ENCODE data around the gene RNF223. TPM values are rescaled to one million over a fixed set of nuclear protein-coding genes. Genes with fewer than 3 reads are reported as not detected.

The RNF223 gene
- total and polyA plus RNA-seq, 7 experiments from 2014 or later, result 0.32 TPM; not detected in 6

DNA sequence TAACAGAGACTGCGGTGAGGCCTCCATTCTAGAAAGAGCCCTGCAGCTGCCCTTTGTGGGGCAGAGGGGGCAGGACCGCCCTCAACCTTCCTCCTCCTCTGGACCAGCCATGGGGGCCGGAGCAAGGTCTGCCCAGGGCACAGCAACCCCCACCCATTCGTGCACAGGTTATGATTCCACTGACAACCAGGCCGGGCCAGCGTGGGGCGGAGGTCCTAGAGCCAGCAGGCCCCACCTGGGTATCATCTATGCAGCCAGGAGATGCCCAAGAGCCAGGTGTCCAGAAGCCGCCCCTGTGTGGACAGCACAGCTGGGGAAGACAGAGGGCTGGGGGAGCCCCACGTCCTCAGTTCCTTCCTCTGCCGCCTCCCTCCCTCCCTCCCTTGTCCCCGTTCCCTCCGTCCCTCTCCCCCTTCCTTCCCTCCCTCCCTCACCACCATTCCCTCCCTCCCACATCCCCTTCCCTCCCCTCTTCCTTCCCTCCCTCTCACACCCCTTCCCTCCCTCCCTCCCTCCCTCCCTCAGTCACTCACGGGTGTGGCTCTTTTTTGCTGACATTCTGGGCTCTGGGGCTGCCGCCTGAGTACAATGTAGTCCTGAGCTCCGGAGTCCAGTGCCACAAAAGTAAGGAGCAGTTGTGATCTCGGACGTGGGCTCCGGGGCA is 12.3 kb downstream of the RNF223 start:
- Histone ChIP-seq H3K4me1 (ENCODE audit: control insufficient read depth in 2 of 2, insufficient read depth in 2 of 2, low read length in 2 of 2) (peaks cover 4 to 22% of the 10 kb centered on the region in 2 donors), H3K4me3 (ENCODE audit: low read length) (no peak overlapping the region), H3K36me3 (ENCODE audit: control insufficient read depth in 2 of 3, insufficient read depth in 3 of 3, low read length in 3 of 3) (no peaks in the 10 kb centered on the region), H3K27me3 (ENCODE audit: control insufficient read depth in 2 of 2, insufficient read depth in 2 of 2, low read length in 2 of 2) (peaks cover 3 to 16% of the 10 kb centered on the region in 2 donors), H3K27ac (ENCODE audit: low read depth, low read length) (no peak overlapping the region), H3K9me3 (ENCODE audit: control insufficient read depth in 2 of 3, low read length in 3 of 3) (no peaks in the 10 kb centered on the region)
- no peaks in the 10 kb centered on the region for H3K36me3 Mint-ChIP-seq
- CTCF ChIA-PET, result interaction anchor here (0.6 to 4.8 kb wide), 3 partner anchors 29 to 81 kb away, joined by 3 to 38 read pairs (median 16); partner anchors contain the start of gene PERM1
- peaks cover 7 to 33% (median 13%) of the 10 kb centered on the region in 5 donors for H3K27me3 Mint-ChIP-seq
- peaks cover 0 to 26% (median 6%) of the 10 kb centered on the region in 7 donors for H3K4me1 Mint-ChIP-seq
- H3K4me3 Mint-ChIP-seq, result peak overlapping the region in 1 of 10 donors; percentile 64
- DNase-seq (no peak), ATAC-seq (no peak)
- no peaks in the 10 kb centered on the region for H3K9me3 Mint-ChIP-seq
- peak overlapping the region in 1 of 9 donors; percentile 54 for H3K27ac Mint-ChIP-seq
- intact Hi-C loops (cut with micrococcal nuclease), result no loop called here
- POLR2A ChIA-PET, result no interaction called here

DNA sequence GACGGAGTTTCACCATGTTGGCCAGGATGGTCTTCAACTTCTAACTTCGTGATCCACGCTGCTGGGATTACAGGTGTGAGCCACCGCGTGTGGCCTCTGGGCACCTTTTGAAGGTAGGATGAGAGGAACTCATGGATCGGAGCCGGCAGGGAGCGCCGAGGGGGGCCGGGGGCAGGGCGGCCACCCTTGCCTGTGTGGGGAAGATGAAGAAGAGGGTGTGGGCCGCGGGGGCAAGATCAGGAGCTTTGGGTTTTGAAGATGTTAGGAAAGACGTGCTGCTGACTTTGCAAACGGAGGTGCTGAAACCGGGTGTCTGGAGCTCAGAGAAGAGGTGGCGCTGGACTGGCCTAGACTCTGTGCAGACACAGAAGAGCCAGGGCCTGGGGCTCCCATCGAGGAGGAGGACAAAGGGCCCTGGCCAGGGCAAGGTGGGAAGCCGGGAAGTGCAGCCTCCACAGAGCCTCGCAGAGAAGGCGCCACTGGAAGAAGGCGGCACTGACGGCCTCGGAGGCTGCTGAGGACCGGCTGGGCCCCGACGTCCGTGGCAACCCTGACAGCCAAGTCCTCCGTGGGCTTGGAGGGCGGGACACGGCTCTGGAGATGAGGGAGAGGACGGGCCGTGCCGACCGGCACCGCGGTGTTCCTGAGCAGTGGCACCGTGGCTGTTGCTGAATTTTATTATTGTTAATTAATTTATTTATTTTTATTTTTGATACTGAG is 13.7 kb downstream of the RNF223 start:
- Mint-ChIP-seq H3K9me3 (no peaks in the 10 kb centered on the region), H3K4me3 (peak overlapping the region in 8 of 10 donors; percentile 29 to 81 (median 52)), H3K4me1 (peaks cover 0 to 21% (median 6%) of the 10 kb centered on the region in 7 donors), H3K36me3 (no peaks in the 10 kb centered on the region), H3K27ac (peak overlapping the region in 1 of 9 donors; percentile 38), H3K27me3 (peaks cover 7 to 35% (median 13%) of the 10 kb centered on the region in 5 donors)
- H3K27ac ChIP-seq (ENCODE audit: low read depth, low read length), result no peak overlapping the region
- CTCF ChIA-PET, result no interaction called here
- POLR2A ChIA-PET, result no interaction called here
- ATAC-seq (no peak), DNase-seq (no peak)
- H3K36me3 ChIP-seq (ENCODE audit: control insufficient read depth in 2 of 3, insufficient read depth in 3 of 3, low read length in 3 of 3), result no peaks in the 10 kb centered on the region
- H3K4me1 ChIP-seq (ENCODE audit: control insufficient read depth in 2 of 2, insufficient read depth in 2 of 2, low read length in 2 of 2), result peaks cover 4 to 22% of the 10 kb centered on the region in 2 donors
- intact Hi-C loops (cut with micrococcal nuclease), result no loop called here
- no peaks in the 10 kb centered on the region for H3K9me3 ChIP-seq (ENCODE audit: control insufficient read depth in 2 of 3, low read length in 3 of 3)
- no peak overlapping the region for H3K4me3 ChIP-seq (ENCODE audit: low read length)
- peaks cover 3 to 16% of the 10 kb centered on the region in 2 donors for H3K27me3 ChIP-seq (ENCODE audit: control insufficient read depth in 2 of 2, insufficient read depth in 2 of 2, low read length in 2 of 2)

DNA sequence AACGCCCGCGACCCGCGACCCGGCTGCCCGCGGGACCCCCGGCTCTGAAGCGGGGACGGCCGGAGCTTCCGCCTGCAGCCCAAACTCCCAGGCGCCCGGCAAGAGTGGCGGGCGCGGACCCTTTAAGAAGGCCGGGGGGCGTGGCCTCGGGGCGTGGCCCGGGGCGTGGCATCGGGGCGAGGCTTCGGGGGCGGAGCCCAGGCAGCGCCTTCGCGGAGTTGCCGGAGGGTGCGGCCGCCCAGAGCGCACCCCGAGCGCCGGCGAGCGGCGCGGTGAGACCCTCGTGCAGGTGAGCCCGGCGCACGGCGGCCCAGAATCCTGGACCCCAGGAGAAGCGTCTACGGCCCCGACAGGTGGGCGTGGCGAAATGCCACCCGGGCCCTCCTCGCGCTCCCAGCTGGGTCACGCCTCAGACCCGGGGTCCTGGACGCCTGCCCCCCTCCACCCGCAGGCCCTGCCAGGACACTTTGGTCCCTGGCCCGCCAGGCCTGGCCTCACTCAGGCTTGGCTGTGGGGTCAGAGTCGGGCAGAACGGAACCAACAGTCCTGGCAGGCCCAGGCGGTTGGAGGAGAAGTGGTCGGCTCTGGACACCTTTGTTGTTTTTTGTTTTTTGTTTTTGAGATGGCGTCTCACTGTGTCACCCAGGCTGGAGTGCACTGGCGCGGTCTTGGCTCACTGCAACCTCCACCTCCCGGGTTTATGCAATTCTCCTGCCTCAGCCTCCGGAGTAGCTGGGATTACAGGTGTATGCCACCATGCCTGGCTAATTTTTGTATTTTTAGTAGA is 14.4 kb downstream of the RNF223 start:
- CTCF ChIA-PET, result no interaction called here
- ATAC-seq (peak; percentile 92), DNase-seq (peak; percentile 80 to 94 (median 87))
- Histone ChIP-seq H3K27me3 (ENCODE audit: control insufficient read depth in 2 of 2, insufficient read depth in 2 of 2, low read length in 2 of 2) (peaks cover 3 to 16% of the 10 kb centered on the region in 2 donors), H3K4me1 (ENCODE audit: control insufficient read depth in 2 of 2, insufficient read depth in 2 of 2, low read length in 2 of 2) (peaks cover 4 to 22% of the 10 kb centered on the region in 2 donors), H3K9me3 (ENCODE audit: control insufficient read depth in 2 of 3, low read length in 3 of 3) (no peaks in the 10 kb centered on the region), H3K27ac (ENCODE audit: low read depth, low read length) (no peak overlapping the region), H3K4me3 (ENCODE audit: low read length) (peak overlapping the region; percentile 43), H3K36me3 (ENCODE audit: control insufficient read depth in 2 of 3, insufficient read depth in 3 of 3, low read length in 3 of 3) (no peaks in the 10 kb centered on the region)
- Mint-ChIP-seq H3K27me3 (peaks cover 7 to 35% (median 13%) of the 10 kb centered on the region in 5 donors), H3K36me3 (no peaks in the 10 kb centered on the region), H3K4me1 (peaks cover 0 to 19% (median 5%) of the 10 kb centered on the region in 7 donors), H3K27ac (peak overlapping the region in 1 of 9 donors; percentile 38), H3K4me3 (peak overlapping the region in 8 of 10 donors; percentile 29 to 84 (median 52)), H3K9me3 (no peaks in the 10 kb centered on the region)
- POLR2A ChIA-PET, result no interaction called here
- intact Hi-C loops (cut with micrococcal nuclease), result loop anchor here (1.0 to 2.0 kb wide), 5 partner anchors 10 to 47 kb away; partner anchors contain the start of gene ISG15 (in 1 of the 2)

DNA sequence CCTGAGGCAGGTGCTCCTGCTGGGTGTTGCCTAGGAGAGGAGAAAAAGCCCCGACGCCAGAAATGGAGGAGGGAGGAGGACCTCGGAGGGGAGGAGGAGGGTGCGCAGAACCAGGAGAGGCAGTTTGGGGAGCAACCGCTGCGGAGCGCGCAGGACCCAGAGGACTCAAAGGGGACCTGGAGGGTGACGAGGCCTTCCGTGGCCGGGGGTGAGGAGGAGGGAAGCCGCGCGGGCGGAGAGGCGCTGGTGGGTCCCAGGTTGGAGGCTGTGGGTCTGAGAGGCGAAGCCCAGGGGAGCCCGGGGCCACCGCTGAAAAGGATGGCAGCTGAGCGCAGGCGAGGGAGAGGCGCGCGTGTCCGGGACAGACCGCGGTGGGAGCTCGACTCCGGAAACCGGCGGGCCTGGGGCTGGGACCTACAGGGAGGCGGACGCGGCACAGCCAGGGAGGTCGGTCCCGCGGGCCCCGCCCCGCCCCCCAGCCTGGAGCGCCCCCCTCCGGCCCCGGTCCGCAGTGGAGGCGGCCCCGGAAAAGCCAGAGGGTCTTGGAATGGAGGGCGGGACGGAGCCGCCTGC is 15.1 kb downstream of the RNF223 start:
- peaks cover 4 to 16% of the 10 kb centered on the region in 2 donors for H3K4me1 ChIP-seq (ENCODE audit: control insufficient read depth in 2 of 2, insufficient read depth in 2 of 2, low read length in 2 of 2)
- H3K4me3 ChIP-seq (ENCODE audit: low read length), result peak overlapping the region; percentile 43
- no peaks in the 10 kb centered on the region for H3K36me3 ChIP-seq (ENCODE audit: control insufficient read depth in 2 of 3, insufficient read depth in 3 of 3, low read length in 3 of 3)
- Mint-ChIP-seq H3K9me3 (no peaks in the 10 kb centered on the region), H3K27me3 (peaks cover 7 to 35% (median 13%) of the 10 kb centered on the region in 5 donors), H3K27ac (peak overlapping the region in 3 of 9 donors; percentile 31 to 56 (median 55)), H3K4me1 (peaks cover 0 to 19% (median 5%) of the 10 kb centered on the region in 7 donors), H3K36me3 (no peaks in the 10 kb centered on the region), H3K4me3 (peak overlapping the region; percentile 52 to 89 (median 73))
- DNase-seq (peak in 2 of 9 donors; percentile 36), ATAC-seq (peak; percentile 19)
- ChIA-PET CTCF (no interaction called here), POLR2A (no interaction called here)
- no peaks in the 10 kb centered on the region for H3K9me3 ChIP-seq (ENCODE audit: control insufficient read depth in 2 of 3, low read length in 3 of 3)
- intact Hi-C loops (cut with micrococcal nuclease), result loop anchor here (1.0 to 2.0 kb wide), 5 partner anchors 10 to 46 kb away; partner anchors contain the start of gene ISG15 (in 1 of the 2)
- H3K27ac ChIP-seq (ENCODE audit: low read depth, low read length), result no peak overlapping the region
- H3K27me3 ChIP-seq (ENCODE audit: control insufficient read depth in 2 of 2, insufficient read depth in 2 of 2, low read length in 2 of 2), result peaks cover 3 to 16% of the 10 kb centered on the region in 2 donors

DNA sequence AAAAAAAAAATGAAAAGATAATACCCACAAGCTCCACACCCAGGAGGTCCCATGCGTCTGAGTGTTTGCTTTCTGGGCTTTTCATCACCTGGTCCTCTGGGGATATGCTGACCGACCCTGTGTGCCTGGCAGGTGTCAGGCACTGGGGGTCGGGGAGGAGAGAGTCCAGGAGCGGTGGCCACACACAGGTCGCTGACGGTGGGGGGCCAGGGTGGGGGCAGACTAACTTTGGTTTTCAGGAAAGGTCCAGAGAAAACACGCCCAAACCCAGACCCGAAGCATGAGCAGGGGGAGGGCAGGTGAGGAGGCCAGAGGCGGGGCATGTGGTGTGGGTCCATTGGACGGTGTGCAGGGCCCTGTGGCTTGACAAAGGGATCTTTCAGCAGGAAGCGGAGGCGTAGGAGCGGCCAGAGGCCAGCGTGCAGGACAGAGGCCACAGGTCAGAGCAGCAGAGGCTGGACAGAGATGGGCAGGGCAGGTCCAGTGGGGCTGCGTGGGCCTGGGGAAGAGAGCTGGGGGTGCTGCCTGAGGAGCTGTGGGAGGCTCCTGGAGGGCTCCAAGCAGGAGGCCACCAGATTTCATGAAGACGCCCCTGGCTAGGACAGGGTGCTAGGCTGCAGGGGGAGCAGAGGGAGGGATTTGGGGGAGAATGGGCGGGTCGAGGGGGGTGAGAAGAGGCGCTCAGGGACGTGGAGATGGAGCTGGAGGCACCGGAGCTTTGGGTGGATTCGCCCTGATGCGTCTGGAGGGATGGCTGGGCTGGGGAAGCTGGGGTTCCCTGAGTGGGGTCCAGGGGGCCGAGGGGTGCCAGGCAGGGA is 15.8 kb downstream of the RNF223 start:
- H3K9me3 ChIP-seq (ENCODE audit: control insufficient read depth in 2 of 3, low read length in 3 of 3), result no peaks in the 10 kb centered on the region
- no peak overlapping the region for H3K27ac ChIP-seq (ENCODE audit: low read depth, low read length)
- CTCF ChIA-PET, result no interaction called here
- peaks cover 4 to 10% of the 10 kb centered on the region in 2 donors for H3K4me1 ChIP-seq (ENCODE audit: control insufficient read depth in 2 of 2, insufficient read depth in 2 of 2, low read length in 2 of 2)
- POLR2A ChIA-PET, result no interaction called here
- Mint-ChIP-seq H3K4me3 (peak overlapping the region; percentile 52 to 89 (median 73)), H3K27ac (peak overlapping the region in 4 of 9 donors; percentile 31 to 55 (median 36)), H3K27me3 (peaks cover 7 to 35% (median 13%) of the 10 kb centered on the region in 5 donors), H3K9me3 (no peaks in the 10 kb centered on the region), H3K36me3 (no peaks in the 10 kb centered on the region), H3K4me1 (peaks cover 0 to 19% (median 5%) of the 10 kb centered on the region in 7 donors)
- DNase-seq (no peak), ATAC-seq (no peak)
- no peaks in the 10 kb centered on the region for H3K36me3 ChIP-seq (ENCODE audit: control insufficient read depth in 2 of 3, insufficient read depth in 3 of 3, low read length in 3 of 3)
- peaks cover 3 to 16% of the 10 kb centered on the region in 2 donors for H3K27me3 ChIP-seq (ENCODE audit: control insufficient read depth in 2 of 2, insufficient read depth in 2 of 2, low read length in 2 of 2)
- intact Hi-C loops (cut with micrococcal nuclease), result loop anchor here in 1 of 2 donors (2.0 kb wide), 1 partner anchor 45 kb away; the partner anchor contains the start of gene ISG15
- no peak overlapping the region for H3K4me3 ChIP-seq (ENCODE audit: low read length)
